ENCODE measurements around the gene FOXJ1.
A peak's percentile ranks its signal among the peaks of the same experiment; 100 is the strongest.
"Not testable (repeated sequence)": the region's sequence is repeated elsewhere in the genome, so short reads cannot be mapped to it uniquely, and the experiment has no call there.

The FOXJ1 gene

GRCh38 chr17:76141212-76142038, at the start of gene FOXJ1:
Gene FOXJ1 (minus strand): TSS chr17:76141245. CDS start chr17:76140395, 850 bp downstream.
- DNase-seq (ENCODE audit: low spot score), result peak; percentile 89

- DNase-seq (ENCODE audit: low spot score), result no peak
Observed at GRCh38 chr17:76189741-76190140, 48.7 kb upstream of the FOXJ1 start.

GRCh38 chr17:76189247-76189646, 48.2 kb upstream of the FOXJ1 start:
- no peak for DNase-seq (ENCODE audit: low spot score)

- no peak for DNase-seq (ENCODE audit: low spot score)
Observed at GRCh38 chr17:76188213-76189016, 47.4 kb upstream of the FOXJ1 start.

GRCh38 chr17:76186774-76187173, 45.7 kb upstream of the FOXJ1 start:
- DNase-seq (ENCODE audit: low spot score), result not testable (repeated sequence)

- no peak for DNase-seq (ENCODE audit: low spot score)
Observed at GRCh38 chr17:76184290-76184689, 43.2 kb upstream of the FOXJ1 start.

- peak; percentile 76 for DNase-seq (ENCODE audit: low spot score)
Observed at GRCh38 chr17:76182016-76182764, 41.1 kb upstream of the FOXJ1 start.

- DNase-seq (ENCODE audit: low spot score), result no peak
Observed at GRCh38 chr17:76179496-76180467, 38.7 kb upstream of the FOXJ1 start.

- no peak for DNase-seq (ENCODE audit: low spot score)
Observed at GRCh38 chr17:76178124-76178523, 37.1 kb upstream of the FOXJ1 start.

- DNase-seq (ENCODE audit: low spot score), result no peak
Observed at GRCh38 chr17:76176701-76177574, 35.9 kb upstream of the FOXJ1 start.

GRCh38 chr17:76174037-76174436, 33.0 kb upstream of the FOXJ1 start:
- DNase-seq (ENCODE audit: low spot score), result no peak

GRCh38 chr17:76173474-76173873, 32.4 kb upstream of the FOXJ1 start:
- DNase-seq (ENCODE audit: low spot score), result no peak

GRCh38 chr17:76171706-76172105, 30.7 kb upstream of the FOXJ1 start:
- DNase-seq (ENCODE audit: low spot score), result no peak

GRCh38 chr17:76170114-76170513, 29.1 kb upstream of the FOXJ1 start:
- no peak for DNase-seq (ENCODE audit: low spot score)

GRCh38 chr17:76166906-76167305, 25.9 kb upstream of the FOXJ1 start:
- DNase-seq (ENCODE audit: low spot score), result peak; percentile 24

- DNase-seq (ENCODE audit: low spot score), result peak; percentile 79
Observed at GRCh38 chr17:76166168-76166567, 25.1 kb upstream of the FOXJ1 start.

GRCh38 chr17:76164331-76164730, 23.3 kb upstream of the FOXJ1 start:
- no peak for DNase-seq (ENCODE audit: low spot score)

- no peak for DNase-seq (ENCODE audit: low spot score)
Observed at GRCh38 chr17:76163919-76164318, 22.9 kb upstream of the FOXJ1 start.

GRCh38 chr17:76161619-76162266, 20.7 kb upstream of the FOXJ1 start:
- DNase-seq (ENCODE audit: low spot score), result no peak
